Fibroblast of mammary gland (primary cell): ENCODE data around the gene APOBEC3A.

Experiments
- DNase-seq: peaks from one replicate; pipeline ENCODE4 v3.0.0-alpha.2; 2010; ENCODE audit warnings: low read depth
- H3K4me3 ChIP-seq: 2 replicates; pipeline ENCODE4 v1.5.1; 2011; ENCODE audit warnings: low read depth, mild to moderate bottlenecking, low read length, moderate library complexity; ENCODE audit not compliant: control insufficient read depth
- CTCF ChIP-seq: conservative IDR thresholded peaks from 2 replicates; pipeline ENCODE4 v1.5.1; 2011; ENCODE audit warnings: low read depth, low read length, inconsistent platforms; ENCODE audit not compliant: control insufficient read depth, insufficient read depth

Gene APOBEC3A

GRCh38 chr22:38947321-38948140 is 9.9 kb upstream of the APOBEC3A start:
- DNase-seq, result no peak
- TF ChIP-seq CTCF, result no peak

DNA sequence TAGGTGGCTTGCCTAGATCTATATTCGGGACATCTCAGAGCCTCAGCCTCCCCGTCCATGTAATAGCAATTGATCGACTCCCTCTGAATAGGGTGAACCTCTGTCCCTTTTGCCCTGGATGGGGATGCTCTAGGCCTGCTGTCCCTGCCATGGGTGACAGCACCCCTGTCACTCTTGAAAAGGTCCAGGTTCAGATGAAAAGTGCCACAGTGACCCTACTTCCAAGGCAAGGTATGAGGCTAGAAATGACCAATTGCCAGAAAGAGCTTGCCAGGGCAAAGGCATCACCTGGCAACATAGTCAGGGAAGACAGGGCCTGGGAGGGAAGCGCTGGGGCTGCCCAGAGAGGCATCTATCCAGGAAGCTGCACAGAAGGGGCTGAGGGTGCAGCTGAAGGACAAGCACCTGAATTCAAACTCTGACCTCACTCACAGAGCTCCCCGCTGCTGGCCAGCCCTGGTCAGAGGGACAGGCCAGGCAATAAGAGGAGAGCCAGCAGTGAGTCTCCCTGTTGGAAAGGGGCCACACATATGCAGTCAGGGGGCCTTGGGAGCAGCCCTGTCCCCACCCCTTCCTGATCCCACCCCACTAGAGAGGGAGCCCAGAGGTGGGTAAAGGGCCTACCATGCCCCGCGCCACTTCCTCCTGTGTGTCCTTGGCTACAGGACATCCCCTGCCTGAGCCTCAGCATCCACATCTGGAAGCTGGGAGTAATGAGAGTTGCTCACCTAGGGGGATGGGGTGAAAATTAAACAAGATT is 9.0 kb upstream of the APOBEC3A start:
- no peak overlapping the region for H3K4me3 ChIP-seq
- TF ChIP-seq CTCF, result no peak
- DNase-seq, result no peak

More at GRCh38 chr22:38947321-38948140, 9.9 kb upstream of the APOBEC3A start:
- H3K4me3 ChIP-seq, result no peak overlapping the region

DNA sequence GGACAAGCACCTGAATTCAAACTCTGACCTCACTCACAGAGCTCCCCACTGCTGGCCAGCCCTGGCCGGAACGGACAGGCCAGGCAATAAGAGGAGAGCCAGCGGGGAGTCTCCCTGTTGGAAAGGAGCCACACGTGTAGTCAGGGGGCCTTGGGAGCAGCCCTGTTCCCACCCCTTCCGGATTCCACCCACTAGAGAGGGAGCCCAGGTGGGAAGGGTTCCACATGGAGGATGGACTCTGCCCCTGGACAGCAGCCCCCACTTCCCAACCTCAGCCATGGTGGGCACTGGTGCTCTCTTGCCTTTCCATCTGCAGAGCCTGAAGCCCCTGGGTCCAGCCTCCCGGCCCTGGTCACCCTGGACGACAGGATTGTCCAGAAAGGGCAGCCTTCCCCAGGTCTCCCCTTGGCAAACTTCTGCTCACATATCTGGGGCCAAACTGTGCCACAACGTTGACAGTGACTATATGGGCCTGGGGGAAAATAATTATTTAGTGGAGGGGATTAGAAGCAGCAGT is 7.5 kb upstream of the APOBEC3A start:
- H3K4me3 ChIP-seq, result no peak overlapping the region
- TF ChIP-seq CTCF, result no peak
- DNase-seq, result no peak

- no peak for TF ChIP-seq CTCF
- no peak overlapping the region for H3K4me3 ChIP-seq
- no peak for DNase-seq
Measured at GRCh38 chr22:38950527-38951295, 6.7 kb upstream of the APOBEC3A start.

DNA sequence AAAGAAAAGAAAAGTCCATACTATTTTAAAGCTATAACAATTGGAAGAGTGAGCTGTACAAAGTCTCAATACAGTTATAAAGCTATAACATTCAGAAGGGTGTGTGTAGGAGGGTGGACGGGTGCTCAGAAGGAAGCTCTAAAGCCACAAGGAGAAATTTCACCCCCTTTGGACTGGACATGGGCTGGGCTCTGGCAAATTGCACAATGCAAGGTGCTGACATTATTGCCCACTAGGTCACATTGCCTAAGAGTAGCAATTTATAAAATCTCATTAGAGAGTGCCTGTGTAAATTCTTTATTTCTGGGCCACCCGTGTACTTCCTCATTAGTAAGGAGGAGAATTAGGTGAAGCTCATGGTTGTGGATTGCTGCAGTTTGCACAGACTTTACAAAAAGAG is 5.7 kb upstream of the APOBEC3A start:
- H3K4me3 ChIP-seq, result no peak overlapping the region
- TF ChIP-seq CTCF, result no peak
- DNase-seq, result no peak

- DNase-seq, result no peak
- H3K4me3 ChIP-seq, result no peak overlapping the region
- no peak for TF ChIP-seq CTCF
Measured at GRCh38 chr22:38952281-38952993, 5.0 kb upstream of the APOBEC3A start.
